A549 (cell line): ENCODE results near the gene HPCAL1. TPM values are rescaled to one million over a fixed set of nuclear protein-coding genes. Genes with fewer than 3 reads are reported as not detected.
"Not testable (repeated sequence)": the region's sequence is repeated elsewhere in the genome, so short reads cannot be mapped to it uniquely, and the experiment has no call there.

Experiments
- ATAC-seq, 2 experiments: fragments of 200-7000 bp in 1 of 2; fragments of >200 bp in 1 of 2; cut with Nextera tagmentation in 1 of 2; cut with Tn5 transposase in 1 of 2; 3 replicates each; pipeline versions ENCODE4 v1.8.0 to v1.9.1; 2018 to 2020; ENCODE audit warnings: mild to moderate bottlenecking in 1 of 2, moderate library complexity in 1 of 2
- CTCF ChIA-PET: fragments of 300-600 bp; sonication (Branson Sonifier 250); formaldehyde crosslinking; extraction: SDS; loops from one replicate; lab custom pipeline; 2021; ENCODE audit warnings: antibody characterized with exemption, inconsistent platforms; lab: Yijun Ruan, JAX
- POLR2A ChIA-PET: fragments of 350-600 bp; formaldehyde crosslinking; extraction: SDS; loops from one replicate; lab custom pipeline; 2021; ENCODE audit warnings: antibody characterized with exemption, inconsistent platforms; lab: Yijun Ruan, JAX
- DNase-seq, 2 experiments: peaks; one replicate each; pipeline versions ENCODE4 v3.0.0 to v3.0.0-alpha.2; 2011 to 2016; ENCODE audit warnings: low read depth in 1 of 2, low spot score in 1 of 2
- FAIRE-seq: peaks from 2 replicates; lab custom pipeline; 2011; peaks lifted over from hg19 to GRCh38; lab: Jason Lieb, UNC
- H3K27ac ChIP-seq, 2 experiments: fragments of >200 bp; sonication (Bioruptor Twin); formaldehyde crosslinking; 3 replicates each; pipeline ENCODE4 v1.5.1; 2016 to 2017
- H3K4me1 ChIP-seq: fragments of >200 bp; sonication (Bioruptor Twin); formaldehyde crosslinking; 3 replicates; pipeline ENCODE4 v1.6.1; 2016
- H3K4me2 ChIP-seq: fragments of >200 bp; sonication (Bioruptor Twin); formaldehyde crosslinking; 3 replicates; pipeline ENCODE4 v1.6.1; 2016
- H3K4me3 ChIP-seq: fragments of >200 bp; sonication (Bioruptor Twin); formaldehyde crosslinking; 3 replicates; pipeline ENCODE4 v1.5.1; 2016
- H3K9me3 ChIP-seq: fragments of >200 bp; sonication (Bioruptor Twin); formaldehyde crosslinking; 3 replicates; pipeline ENCODE4 v1.6.1; 2016
- CBX2 ChIP-seq: fragments of 200-600 bp; sonication (generic); IDR thresholded peaks from 2 replicates; pipeline ENCODE4 v1.6.1; 2016; ENCODE audit warnings: low read depth, mild to moderate bottlenecking, borderline replicate concordance
- CBX8 ChIP-seq: fragments of 200-600 bp; sonication (generic); IDR thresholded peaks from 2 replicates; pipeline ENCODE4 v1.6.1; 2016
- CHD2 ChIP-seq: fragments of 150-350 bp; IDR thresholded peaks from 2 replicates; pipeline ENCODE4 v1.6.1; 2014; ENCODE audit warnings: low read length; ENCODE audit not compliant: partially characterized antibody
- CHD4 ChIP-seq: fragments of 200-600 bp; sonication (generic); IDR thresholded peaks from 2 replicates; pipeline ENCODE4 v1.6.1; 2016; ENCODE audit warnings: antibody characterized with exemption, mild to moderate bottlenecking, borderline replicate concordance
- EP300 ChIP-seq, 2 experiments: fragments of >200 bp; sonication (Bioruptor Twin); formaldehyde crosslinking; IDR thresholded peaks; 2 replicates in 1 of 2; 3 replicates in 1 of 2; pipeline ENCODE4 v1.6.1; 2016 to 2017
- ESRRA ChIP-seq: fragments of 150-350 bp; IDR thresholded peaks from 2 replicates; pipeline ENCODE4 v1.6.1; 2014; ENCODE audit warnings: mild to moderate bottlenecking, low read length, borderline replicate concordance
- FOSB ChIP-seq: fragments of 250-450 bp; sonication (Bioruptor Pico); IDR thresholded peaks from 2 replicates; pipeline ENCODE4 v1.5.0; 2020; ENCODE audit warnings: mild to moderate bottlenecking, moderate library complexity
- FOSL2 ChIP-seq, 2 experiments: fragments of 450-650 bp in 1 of 2; fragments of >200 bp in 1 of 2; sonication (Bioruptor Twin) in 1 of 2; formaldehyde crosslinking; IDR thresholded peaks; 2 replicates each; pipeline versions ENCODE4 v1.5.0 to v1.6.1; 2016 to 2020; ENCODE audit warnings: mild to moderate bottlenecking in 1 of 2, moderate library complexity in 1 of 2
- GATA3 ChIP-seq: IDR thresholded peaks from 2 replicates; pipeline ENCODE4 v1.6.1; 2012; ENCODE audit warnings: borderline replicate concordance
- HEYL ChIP-seq: fragments of 250-450 bp; sonication (Bioruptor Pico); IDR thresholded peaks from 2 replicates; pipeline ENCODE4 v1.8.0; 2021; ENCODE audit warnings: mild to moderate bottlenecking, moderate library complexity
- HOXA7 ChIP-seq: fragments of 250-450 bp; sonication (Bioruptor Pico); IDR thresholded peaks from 2 replicates; pipeline ENCODE4 v1.5.0; 2020; ENCODE audit warnings: mild to moderate bottlenecking, moderate library complexity
- JUNB ChIP-seq: fragments of >200 bp; sonication (Bioruptor Twin); formaldehyde crosslinking; IDR thresholded peaks from 2 replicates; pipeline ENCODE4 v1.6.1; 2016
- KDM1A ChIP-seq: fragments of 200-600 bp; sonication (generic); IDR thresholded peaks from 2 replicates; pipeline ENCODE4 v1.6.1; 2016; ENCODE audit warnings: low read depth, mild to moderate bottlenecking
- KDM5A ChIP-seq: fragments of 200-600 bp; sonication (generic); IDR thresholded peaks from 2 replicates; pipeline ENCODE4 v1.6.1; 2016; ENCODE audit warnings: antibody characterized with exemption, mild to moderate bottlenecking
- MAFK ChIP-seq: fragments of 450-650 bp; IDR thresholded peaks from 2 replicates; pipeline ENCODE4 v1.6.1; 2014; ENCODE audit not compliant: partially characterized antibody
- MYC ChIP-seq: IDR thresholded peaks from 2 replicates; pipeline ENCODE4 v1.6.1; 2012; ENCODE audit warnings: mild to moderate bottlenecking, inconsistent platforms, low read length, improper control_type of control experiment, borderline replicate concordance
- NFE2L2 ChIP-seq: fragments of 150-350 bp; conservative IDR thresholded peaks from 2 replicates; pipeline ENCODE4 v1.6.1; 2014; ENCODE audit warnings: low read length
- POLR2A ChIP-seq: IDR thresholded peaks from 2 replicates; pipeline ENCODE4 v1.6.1; 2012; ENCODE audit warnings: mild to moderate bottlenecking, low read length
- POLR2AphosphoS2 ChIP-seq: conservative IDR thresholded peaks from 2 replicates; pipeline ENCODE4 v1.6.1; 2012; ENCODE audit warnings: low read length, improper control_type of control experiment, inconsistent platforms
- RAD21 ChIP-seq, 2 experiments: fragments of >200 bp in 1 of 2; sonication (Bioruptor Twin) in 1 of 2; formaldehyde crosslinking in 1 of 2; IDR thresholded peaks in 1 of 2; conservative IDR thresholded peaks in 1 of 2; 2 replicates in 1 of 2; 3 replicates in 1 of 2; pipeline ENCODE4 v1.6.1; 2012 to 2018; ENCODE audit warnings: inconsistent platforms in 1 of 2
- RFX5 ChIP-seq: fragments of 450-650 bp; IDR thresholded peaks from 2 replicates; pipeline ENCODE4 v1.7.1; 2014; ENCODE audit warnings: antibody characterized with exemption, mild to moderate bottlenecking, moderate library complexity
- RNF2 ChIP-seq: fragments of 200-600 bp; sonication (generic); IDR thresholded peaks from 2 replicates; pipeline ENCODE4 v1.6.1; 2016; ENCODE audit warnings: low read depth, mild to moderate bottlenecking, antibody characterized with exemption, moderate library complexity, borderline replicate concordance
- SMC3 ChIP-seq: fragments of >200 bp; sonication (Bioruptor Twin); formaldehyde crosslinking; IDR thresholded peaks from 3 replicates; pipeline ENCODE4 v1.6.1; 2018; ENCODE audit warnings: inconsistent platforms
- TFCP2L1 ChIP-seq: fragments of 250-450 bp; sonication (Bioruptor Pico); IDR thresholded peaks from 2 replicates; pipeline ENCODE4 v1.5.0; 2021; ENCODE audit warnings: mild to moderate bottlenecking
- WGBS: methylation state at CpG from one replicate; pipeline ENCODE4 v1.1.6; 2017; ENCODE audit errors: missing lambda C conversion rate; 5-methylcytosine and 5-hydroxymethylcytosine counted together
- polyA plus RNA-seq, 4 experiments: library from polyadenylated mRNA; depleted of rRNA in 3 of 4; stranded (reverse); fragments of >200 nt; fragmentation: RNase III in 1 of 4; extraction: RNeasy Plus Mini Kit Qiagen cat#74134 plus additional on column Dnase treatment in 1 of 4; gene quantifications; 2 replicates in 3 of 4; 3 replicates in 1 of 4; pipeline ENCODE4 v1.2.3, GENCODE V29; 2011 to 2017
- TF ChIP-seq, protein P1 (sequence below): IDR thresholded peaks from 2 replicates; pipeline ENCODE4 v1.6.1; 2012
- TF ChIP-seq, protein P2 (sequence below): fragments of >200 bp; sonication (Bioruptor Twin); formaldehyde crosslinking; IDR thresholded peaks from 2 replicates; pipeline ENCODE4 v1.6.1; 2016
- TF ChIP-seq, protein P3 (sequence below): IDR thresholded peaks from 2 replicates; pipeline ENCODE4 v1.6.1; 2012; ENCODE audit warnings: low read depth, borderline replicate concordance
- TF ChIP-seq, protein P4 (sequence below): fragments of 450-650 bp; IDR thresholded peaks from 2 replicates; pipeline ENCODE4 v1.6.1; 2014; ENCODE audit warnings: antibody characterized with exemption

HPCAL1 gene
- polyA plus RNA-seq, 2 of the 4 experiments (the other 2 are of a cell fraction), result 44.4 to 66.4 TPM

DNA sequence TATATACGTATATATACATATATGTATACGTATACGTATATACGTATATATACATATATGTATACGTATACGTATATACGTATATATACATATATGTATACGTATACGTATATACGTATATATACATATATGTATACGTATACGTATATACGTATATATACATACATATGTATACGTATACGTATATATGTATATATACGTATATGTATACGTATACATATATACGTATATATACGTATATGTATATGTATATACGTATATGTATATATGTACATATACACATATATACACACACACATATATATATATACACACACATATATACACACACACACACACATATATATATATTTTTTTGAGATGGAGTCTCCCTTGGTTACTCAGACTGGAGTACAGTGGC, 11.3 kb upstream of the HPCAL1 start:
- peaks cover 25% of the 10 kb centered on the region for H3K4me1 ChIP-seq
- H3K4me2 ChIP-seq, H3K9me3 ChIP-seq, H3K27ac ChIP-seq, DNase-seq, FAIRE-seq, CTCF ChIA-PET, H3K4me3 ChIP-seq, POLR2A ChIA-PET, ATAC-seq: not testable (repeated sequence)
- 73% methylated on average over 20 of the region's 20 CpGs for WGBS

DNA sequence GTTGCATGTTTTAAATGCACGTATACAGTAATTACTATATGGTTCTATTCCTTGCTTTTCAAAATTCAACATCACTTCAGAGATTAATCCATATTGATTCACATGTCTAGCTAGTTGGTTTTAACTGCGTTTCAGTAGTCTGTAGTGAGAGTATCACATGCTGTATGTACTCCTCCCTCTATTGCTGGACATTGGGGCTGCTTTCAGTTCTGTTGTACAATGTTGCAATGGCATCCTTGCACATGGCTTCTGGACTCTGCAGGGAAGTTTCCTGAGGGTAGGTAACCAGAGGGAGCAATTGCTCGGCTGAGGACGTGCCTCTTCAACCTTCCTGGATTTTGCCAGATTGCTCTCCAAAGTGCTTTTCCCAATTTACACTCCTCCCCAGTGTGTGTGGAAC, 10.7 kb upstream of the HPCAL1 start:
- no peak for DNase-seq
- TF ChIP-seq POLR2A (no peak), EP300 (IDR thresholded peaks at IDR 0.05) (no peak), CHD2 (no peak), TFCP2L1 (no peak), CBX2 (no peak), CBX8 (no peak), CHD4 (no peak), HEYL (CRISPR knock-in tag) (no peak), RFX5 (no peak), MYC (no peak), FOSB (CRISPR knock-in tag) (no peak), MAFK (no peak), SMC3 (no peak), KDM1A (no peak), JUNB (no peak), RNF2 (no peak), ESRRA (no peak)
- TF ChIP-seq, protein P1, sequence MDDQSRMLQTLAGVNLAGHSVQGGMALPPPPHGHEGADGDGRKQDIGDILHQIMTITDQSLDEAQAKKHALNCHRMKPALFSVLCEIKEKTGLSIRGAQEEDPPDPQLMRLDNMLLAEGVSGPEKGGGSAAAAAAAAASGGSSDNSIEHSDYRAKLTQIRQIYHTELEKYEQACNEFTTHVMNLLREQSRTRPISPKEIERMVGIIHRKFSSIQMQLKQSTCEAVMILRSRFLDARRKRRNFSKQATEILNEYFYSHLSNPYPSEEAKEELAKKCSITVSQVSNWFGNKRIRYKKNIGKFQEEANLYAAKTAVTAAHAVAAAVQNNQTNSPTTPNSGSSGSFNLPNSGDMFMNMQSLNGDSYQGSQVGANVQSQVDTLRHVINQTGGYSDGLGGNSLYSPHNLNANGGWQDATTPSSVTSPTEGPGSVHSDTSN, result no peak
- TF ChIP-seq, protein P2, sequence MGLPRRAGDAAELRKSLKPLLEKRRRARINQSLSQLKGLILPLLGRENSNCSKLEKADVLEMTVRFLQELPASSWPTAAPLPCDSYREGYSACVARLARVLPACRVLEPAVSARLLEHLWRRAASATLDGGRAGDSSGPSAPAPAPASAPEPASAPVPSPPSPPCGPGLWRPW, result no peak
- TF ChIP-seq, all 56 proteins: peak for 0
- Histone ChIP-seq H3K9me3 (peaks cover 7% of the 10 kb centered on the region; the same call in 1 of the 3 replicates), H3K4me3 (no peak overlapping the region), H3K27ac (no peak overlapping the region), H3K4me2 (no peak overlapping the region), H3K4me1 (peaks cover 19% of the 10 kb centered on the region)
- POLR2A ChIA-PET, result no interaction called here
- CTCF ChIA-PET, result no interaction called here
- FAIRE-seq (no peak), ATAC-seq (no peak)
- whole genome bisulfite sequencing, result 94% methylated on average over 4 of the region's 4 CpGs

DNA sequence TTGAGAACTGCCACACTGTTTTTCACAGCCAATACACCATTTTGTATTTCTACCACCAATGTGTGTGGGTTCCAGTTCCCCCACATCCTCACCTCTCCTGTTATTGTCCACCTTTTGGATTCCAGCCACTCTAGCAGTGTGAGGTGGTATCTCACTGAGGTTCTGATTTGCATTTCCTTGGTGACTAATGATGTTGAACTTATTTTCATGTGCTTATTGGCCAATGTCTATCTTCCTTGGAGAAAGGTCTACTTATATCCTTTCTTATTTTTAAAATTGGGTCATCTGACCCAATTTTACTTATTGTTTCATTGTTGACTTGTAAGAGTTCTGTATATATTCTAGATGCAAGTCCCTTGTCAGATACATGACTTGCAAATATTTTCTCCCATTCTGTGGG, 9.1 kb upstream of the HPCAL1 start:
- Histone ChIP-seq H3K4me3 (no peak overlapping the region), H3K27ac (no peak overlapping the region), H3K4me2 (no peak overlapping the region), H3K4me1 (peaks cover 27% of the 10 kb centered on the region), H3K9me3 (peaks cover 8% of the 10 kb centered on the region; the same call in 2 of the 3 replicates)
- TF ChIP-seq, protein P3, sequence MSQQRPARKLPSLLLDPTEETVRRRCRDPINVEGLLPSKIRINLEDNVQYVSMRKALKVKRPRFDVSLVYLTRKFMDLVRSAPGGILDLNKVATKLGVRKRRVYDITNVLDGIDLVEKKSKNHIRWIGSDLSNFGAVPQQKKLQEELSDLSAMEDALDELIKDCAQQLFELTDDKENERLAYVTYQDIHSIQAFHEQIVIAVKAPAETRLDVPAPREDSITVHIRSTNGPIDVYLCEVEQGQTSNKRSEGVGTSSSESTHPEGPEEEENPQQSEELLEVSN, result no peak
- peak; percentile 13 for TF ChIP-seq MAFK
- TF ChIP-seq GATA3, result no peak
- TF ChIP-seq NFE2L2, result 0 out of 2 replicates have a peak, but pooled peaks have one; percentile 58
- ATAC-seq, result no peak
- DNase-seq, result no peak
- POLR2A ChIA-PET, result no interaction called here
- CTCF ChIA-PET, result interaction anchor here (0.7 to 1.9 kb wide), 4 partner anchors 9 to 226 kb away, joined by 3 to 4 read pairs (median 3); partner anchors contain the start of gene HPCAL1
- FAIRE-seq, result no peak

DNA sequence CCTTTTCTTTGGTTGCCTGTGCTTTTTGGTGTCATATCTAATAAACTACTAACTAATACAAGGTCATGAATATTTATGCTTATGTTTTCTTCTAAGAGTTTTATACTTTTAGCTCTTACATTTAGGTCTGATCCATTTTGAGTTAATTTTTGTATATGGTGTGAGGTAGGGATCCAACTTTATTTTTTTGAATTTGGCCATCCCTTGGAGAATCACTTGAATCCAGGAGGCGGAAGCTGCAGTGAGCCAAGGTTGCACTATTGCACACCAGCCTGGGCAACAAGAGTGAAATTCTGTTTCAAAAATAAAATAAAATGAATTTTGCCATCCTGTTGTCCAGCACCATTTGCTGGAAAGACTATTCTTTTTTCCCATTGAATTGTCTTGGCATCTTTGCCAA, 8.6 kb upstream of the HPCAL1 start:
- Histone ChIP-seq H3K4me2 (no peak overlapping the region), H3K9me3 (peaks cover 12% of the 10 kb centered on the region), H3K27ac (no peak overlapping the region), H3K4me3 (no peak overlapping the region), H3K4me1 (peaks cover 27% of the 10 kb centered on the region)
- ATAC-seq, result no peak
- CTCF ChIA-PET, result interaction anchor here (1.0 to 4.9 kb wide), 4 partner anchors 9 to 170 kb away, joined by 3 to 20 read pairs (median 4); partner anchors contain the start of gene HPCAL1
- DNase-seq, result no peak
- WGBS, result 95% methylated on average over 1 of the region's 1 CpG
- no peak for FAIRE-seq
- POLR2A ChIA-PET, result no interaction called here
- TF ChIP-seq KDM5A (no peak), POLR2AphosphoS2 (no peak), TFCP2L1 (no peak), ESRRA (no peak), HEYL (CRISPR knock-in tag) (no peak), JUNB (no peak), HOXA7 (no peak), RAD21 (conservative IDR thresholded peaks at IDR 0.05 in 1 of 2, IDR thresholded peaks at IDR 0.05 in 1 of 2) (no peak), FOSL2 (IDR thresholded peaks at IDR 0.05) (no peak), FOSL2 (CRISPR knock-in tag; IDR thresholded peaks at IDR 0.05) (no peak), MAFK (no peak)
- TF ChIP-seq, protein P4, sequence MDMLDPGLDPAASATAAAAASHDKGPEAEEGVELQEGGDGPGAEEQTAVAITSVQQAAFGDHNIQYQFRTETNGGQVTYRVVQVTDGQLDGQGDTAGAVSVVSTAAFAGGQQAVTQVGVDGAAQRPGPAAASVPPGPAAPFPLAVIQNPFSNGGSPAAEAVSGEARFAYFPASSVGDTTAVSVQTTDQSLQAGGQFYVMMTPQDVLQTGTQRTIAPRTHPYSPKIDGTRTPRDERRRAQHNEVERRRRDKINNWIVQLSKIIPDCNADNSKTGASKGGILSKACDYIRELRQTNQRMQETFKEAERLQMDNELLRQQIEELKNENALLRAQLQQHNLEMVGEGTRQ, result no peak
- TF ChIP-seq, protein P1, result no peak
- TF ChIP-seq, protein P3, result no peak
